HepG2 (cell line): Measurements from ENCODE around the gene PPHLN1. TPM values are rescaled to one million over a fixed set of nuclear protein-coding genes. Genes with fewer than 3 reads are reported as not detected.

Experiments
- AKNA ChIP-seq: sonication (generic); formaldehyde crosslinking; IDR thresholded peaks from 2 replicates; pipeline ENCODE4 v1.4.0; 2020; ENCODE audit warnings: missing genetic modification reagents, borderline replicate concordance
- CBFB ChIP-seq: sonication (generic); formaldehyde crosslinking; IDR thresholded peaks from 2 replicates; pipeline ENCODE4 v1.4.0; 2020; ENCODE audit warnings: missing genetic modification reagents
- GTF3A ChIP-seq: sonication (generic); formaldehyde crosslinking; conservative IDR thresholded peaks from 2 replicates; pipeline ENCODE4 v1.4.0; 2020; ENCODE audit warnings: mild to moderate bottlenecking, missing genetic modification reagents
- KAT8 ChIP-seq: IDR thresholded peaks from 2 replicates; pipeline ENCODE4 v1.6.1; 2016; ENCODE audit warnings: missing genetic modification reagents, missing compliant biosample characterization
- SMAD1 ChIP-seq: sonication (generic); formaldehyde crosslinking; IDR thresholded peaks from 2 replicates; pipeline ENCODE4 v1.4.0; 2020; ENCODE audit warnings: missing genetic modification reagents, low read depth, mild to moderate bottlenecking, borderline replicate concordance
- ZEB1 ChIP-seq: IDR thresholded peaks from 2 replicates; pipeline ENCODE4 v1.6.1; 2012; ENCODE audit warnings: mild to moderate bottlenecking, low read depth, inconsistent platforms; ENCODE audit not compliant: insufficient replicate concordance
- ZFP41 ChIP-seq: sonication (generic); formaldehyde crosslinking; IDR thresholded peaks from 2 replicates; pipeline ENCODE4 v1.4.0; 2020; ENCODE audit warnings: mild to moderate bottlenecking, missing genetic modification reagents, borderline replicate concordance
- ZNF510 ChIP-seq: sonication (generic); formaldehyde crosslinking; IDR thresholded peaks from 2 replicates; pipeline ENCODE4 v1.4.0; 2020; ENCODE audit warnings: low read depth, mild to moderate bottlenecking, missing genetic modification reagents
- ZNF547 ChIP-seq: sonication (generic); formaldehyde crosslinking; IDR thresholded peaks from 2 replicates; pipeline ENCODE4 v1.5.1; 2020; ENCODE audit warnings: mild to moderate bottlenecking, missing genetic modification reagents
- ZNF703 ChIP-seq: sonication (generic); formaldehyde crosslinking; IDR thresholded peaks from 2 replicates; pipeline ENCODE4 v1.5.1; 2020; ENCODE audit warnings: missing genetic modification reagents, mild to moderate bottlenecking, moderate library complexity, borderline replicate concordance
- ZNF772 ChIP-seq: sonication (generic); formaldehyde crosslinking; IDR thresholded peaks from 2 replicates; pipeline ENCODE4 v1.5.0; 2020; ENCODE audit warnings: mild to moderate bottlenecking, missing genetic modification reagents
- polyA plus RNA-seq, 8 experiments: library from polyadenylated mRNA; depleted of rRNA in 3 of 8; stranded (reverse) in 7 of 8; unstranded in 1 of 8; fragments of >200 nt; fragmentation: Illumina TruSeq in 4 of 8; extraction: Trizol in 4 of 8; gene quantifications; 2 replicates each; pipeline versions ENCODE4 v1.2.1 to v1.2.3, GENCODE V29; 2011 to 2016; ENCODE audit warnings: low read depth in 4 of 8, missing spikeins in 1 of 8, mixed read lengths in 1 of 8; ENCODE audit not compliant: insufficient read depth in 1 of 8
- total RNA-seq, 5 experiments: library from RNA; depleted of rRNA; stranded (reverse); fragments of >200 nt; fragmentation: Illumina TruSeq; extraction: Trizol; gene quantifications; 2 replicates each; pipeline ENCODE4 v1.2.3, GENCODE V29; 2016; ENCODE audit warnings: low read depth in 1 of 5
- TF ChIP-seq, protein P1 (sequence below): sonication (generic); formaldehyde crosslinking; IDR thresholded peaks from 2 replicates; pipeline ENCODE4 v1.4.0; 2020; ENCODE audit warnings: missing genetic modification reagents, mild to moderate bottlenecking, borderline replicate concordance
- TF ChIP-seq, protein P2 (sequence below): sonication (generic); formaldehyde crosslinking; IDR thresholded peaks from 2 replicates; pipeline ENCODE4 v1.8.1; 2023; ENCODE audit warnings: mild to moderate bottlenecking, inconsistent platforms, moderate library complexity, missing genetic modification reagents, borderline replicate concordance
- TF ChIP-seq, protein P3 (sequence below): sonication (generic); formaldehyde crosslinking; IDR thresholded peaks from 2 replicates; pipeline ENCODE4 v1.5.0; 2020; ENCODE audit warnings: mild to moderate bottlenecking, missing genetic modification reagents
- TF ChIP-seq, protein P4 (sequence below): sonication (generic); formaldehyde crosslinking; IDR thresholded peaks from 2 replicates; pipeline ENCODE4 v1.5.0; 2020; ENCODE audit warnings: missing genetic modification reagents, mild to moderate bottlenecking, borderline replicate concordance

The PPHLN1 gene
- total and polyA plus RNA-seq, 2 of the 13 experiments (the other 11 are each of a cell fraction or from before 2014, with no cell fraction given) = 43.4 to 66.0 TPM

GRCh38 chr12:42325653-42326474 is at the start of gene PPHLN1, which contains the start of gene ZCRB1 (continued):
- TF ChIP-seq, protein P1, sequence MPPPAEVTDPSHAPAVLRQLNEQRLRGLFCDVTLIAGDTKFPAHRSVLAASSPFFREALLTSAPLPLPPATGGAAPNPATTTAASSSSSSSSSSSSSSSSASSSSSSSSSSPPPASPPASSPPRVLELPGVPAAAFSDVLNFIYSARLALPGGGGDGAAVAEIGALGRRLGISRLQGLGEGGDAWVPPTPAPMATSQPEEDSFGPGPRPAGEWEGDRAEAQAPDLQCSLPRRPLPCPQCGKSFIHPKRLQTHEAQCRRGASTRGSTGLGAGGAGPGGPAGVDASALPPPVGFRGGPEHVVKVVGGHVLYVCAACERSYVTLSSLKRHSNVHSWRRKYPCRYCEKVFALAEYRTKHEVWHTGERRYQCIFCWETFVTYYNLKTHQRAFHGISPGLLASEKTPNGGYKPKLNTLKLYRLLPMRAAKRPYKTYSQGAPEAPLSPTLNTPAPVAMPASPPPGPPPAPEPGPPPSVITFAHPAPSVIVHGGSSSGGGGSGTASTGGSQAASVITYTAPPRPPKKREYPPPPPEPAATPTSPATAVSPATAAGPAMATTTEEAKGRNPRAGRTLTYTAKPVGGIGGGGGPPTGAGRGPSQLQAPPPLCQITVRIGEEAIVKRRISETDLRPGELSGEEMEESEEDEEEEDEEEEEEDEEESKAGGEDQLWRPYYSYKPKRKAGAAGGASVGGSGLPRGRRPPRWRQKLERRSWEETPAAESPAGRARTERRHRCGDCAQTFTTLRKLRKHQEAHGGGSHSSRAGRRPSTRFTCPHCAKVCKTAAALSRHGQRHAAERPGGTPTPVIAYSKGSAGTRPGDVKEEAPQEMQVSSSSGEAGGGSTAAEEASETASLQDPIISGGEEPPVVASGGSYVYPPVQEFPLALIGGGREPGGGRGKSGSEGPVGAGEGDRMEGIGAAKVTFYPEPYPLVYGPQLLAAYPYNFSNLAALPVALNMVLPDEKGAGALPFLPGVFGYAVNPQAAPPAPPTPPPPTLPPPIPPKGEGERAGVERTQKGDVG (CRISPR knock-in tag) = no peak
- TF ChIP-seq AKNA (CRISPR knock-in tag) (no peak), ZNF510 (CRISPR knock-in tag) (no peak), ZFP41 (CRISPR knock-in tag) (no peak), ZNF547 (CRISPR knock-in tag) (0 out of 2 replicates have a peak, but pooled peaks have one; percentile 41), KAT8 (peak; percentile 95), ZEB1 (peak; percentile 62), ZNF772 (peak; percentile 81), SMAD1 (peak; percentile 43; the same call in 1 of the 2 replicates), GTF3A (no peak), ZNF703 (0 out of 2 replicates have a peak, but pooled peaks have one; percentile 38), CBFB (no peak)
- TF ChIP-seq, protein P2, sequence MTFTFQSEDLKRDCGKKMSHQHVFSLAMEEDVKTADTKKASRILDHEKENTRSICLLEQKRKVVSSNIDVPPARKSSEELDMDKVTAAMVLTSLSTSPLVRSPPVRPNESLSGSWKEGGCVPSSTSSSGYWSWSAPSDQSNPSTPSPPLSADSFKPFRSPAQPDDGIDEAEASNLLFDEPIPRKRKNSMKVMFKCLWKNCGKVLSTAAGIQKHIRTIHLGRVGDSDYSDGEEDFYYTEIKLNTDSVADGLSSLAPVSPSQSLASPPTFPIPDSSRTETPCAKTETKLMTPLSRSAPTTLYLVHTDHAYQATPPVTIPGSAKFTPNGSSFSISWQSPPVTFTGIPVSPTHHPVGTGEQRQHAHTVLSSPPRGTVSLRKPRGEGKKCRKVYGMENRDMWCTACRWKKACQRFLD (CRISPR knock-in tag) = 0 out of 2 replicates have a peak, but pooled peaks have one; percentile 34
- TF ChIP-seq, protein P3, sequence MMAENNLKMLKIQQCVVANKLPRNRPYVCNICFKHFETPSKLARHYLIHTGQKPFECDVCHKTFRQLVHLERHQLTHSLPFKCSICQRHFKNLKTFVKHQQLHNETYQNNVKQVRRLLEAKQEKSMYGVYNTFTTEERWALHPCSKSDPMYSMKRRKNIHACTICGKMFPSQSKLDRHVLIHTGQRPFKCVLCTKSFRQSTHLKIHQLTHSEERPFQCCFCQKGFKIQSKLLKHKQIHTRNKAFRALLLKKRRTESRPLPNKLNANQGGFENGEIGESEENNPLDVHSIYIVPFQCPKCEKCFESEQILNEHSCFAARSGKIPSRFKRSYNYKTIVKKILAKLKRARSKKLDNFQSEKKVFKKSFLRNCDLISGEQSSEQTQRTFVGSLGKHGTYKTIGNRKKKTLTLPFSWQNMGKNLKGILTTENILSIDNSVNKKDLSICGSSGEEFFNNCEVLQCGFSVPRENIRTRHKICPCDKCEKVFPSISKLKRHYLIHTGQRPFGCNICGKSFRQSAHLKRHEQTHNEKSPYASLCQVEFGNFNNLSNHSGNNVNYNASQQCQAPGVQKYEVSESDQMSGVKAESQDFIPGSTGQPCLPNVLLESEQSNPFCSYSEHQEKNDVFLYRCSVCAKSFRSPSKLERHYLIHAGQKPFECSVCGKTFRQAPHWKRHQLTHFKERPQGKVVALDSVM (CRISPR knock-in tag) = no peak
- TF ChIP-seq, protein P4, sequence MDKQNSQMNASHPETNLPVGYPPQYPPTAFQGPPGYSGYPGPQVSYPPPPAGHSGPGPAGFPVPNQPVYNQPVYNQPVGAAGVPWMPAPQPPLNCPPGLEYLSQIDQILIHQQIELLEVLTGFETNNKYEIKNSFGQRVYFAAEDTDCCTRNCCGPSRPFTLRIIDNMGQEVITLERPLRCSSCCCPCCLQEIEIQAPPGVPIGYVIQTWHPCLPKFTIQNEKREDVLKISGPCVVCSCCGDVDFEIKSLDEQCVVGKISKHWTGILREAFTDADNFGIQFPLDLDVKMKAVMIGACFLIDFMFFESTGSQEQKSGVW (CRISPR knock-in tag) = no peak
